Nucleus accumbens (tissue), 56 donors: ENCODE results near the gene PGP.
"Not testable (repeated sequence)": the region's sequence is repeated elsewhere in the genome, so short reads cannot be mapped to it uniquely, and the experiment has no call there.

Experiments used
- DNase-seq, 56 donors: peaks; one replicate each; lab custom pipeline; 2025; lab: John Stamatoyannopoulos, UW

The PGP gene, protein sequence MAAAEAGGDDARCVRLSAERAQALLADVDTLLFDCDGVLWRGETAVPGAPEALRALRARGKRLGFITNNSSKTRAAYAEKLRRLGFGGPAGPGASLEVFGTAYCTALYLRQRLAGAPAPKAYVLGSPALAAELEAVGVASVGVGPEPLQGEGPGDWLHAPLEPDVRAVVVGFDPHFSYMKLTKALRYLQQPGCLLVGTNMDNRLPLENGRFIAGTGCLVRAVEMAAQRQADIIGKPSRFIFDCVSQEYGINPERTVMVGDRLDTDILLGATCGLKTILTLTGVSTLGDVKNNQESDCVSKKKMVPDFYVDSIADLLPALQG

DNA sequence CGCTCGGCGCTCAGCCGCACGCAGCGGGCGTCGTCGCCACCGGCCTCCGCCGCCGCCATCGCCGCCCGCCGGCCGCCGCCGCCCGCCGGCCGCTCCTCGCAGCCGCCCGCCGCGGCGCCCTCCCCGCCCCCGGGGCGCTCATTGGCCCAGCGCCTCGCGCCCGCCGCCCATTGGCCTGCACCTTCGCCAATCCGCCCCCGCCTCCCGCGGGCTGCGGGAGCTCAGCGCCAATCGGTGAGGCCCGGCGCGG is at the start of gene PGP:
PGP (minus strand) TSS at position 122 of the 250 bp plus-strand sequence; CDS start at position 59, 63 bp downstream.
- DNase-seq, result no peak

DNA sequence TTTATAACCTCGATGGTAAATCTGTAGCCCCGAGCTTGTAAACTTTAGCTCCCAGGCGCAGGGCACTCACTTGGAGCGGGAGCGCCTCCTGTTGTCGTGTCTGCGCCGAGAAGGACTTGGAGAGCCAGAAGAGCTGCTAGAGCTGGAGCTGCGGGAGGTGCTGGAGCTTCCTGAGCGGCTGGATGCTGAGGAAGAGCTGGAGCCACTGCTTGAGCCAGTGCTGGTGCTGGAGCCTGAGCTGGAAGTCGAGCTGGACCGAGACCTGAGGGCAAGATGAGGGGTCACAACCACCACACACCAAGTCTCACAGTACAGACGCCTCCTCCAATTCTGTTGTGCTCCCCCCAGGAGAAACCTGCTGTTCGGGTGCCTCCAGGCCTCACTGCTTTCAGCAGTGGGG is 48.4 kb upstream of the PGP start:
- DNase-seq, result not testable (repeated sequence)

DNA sequence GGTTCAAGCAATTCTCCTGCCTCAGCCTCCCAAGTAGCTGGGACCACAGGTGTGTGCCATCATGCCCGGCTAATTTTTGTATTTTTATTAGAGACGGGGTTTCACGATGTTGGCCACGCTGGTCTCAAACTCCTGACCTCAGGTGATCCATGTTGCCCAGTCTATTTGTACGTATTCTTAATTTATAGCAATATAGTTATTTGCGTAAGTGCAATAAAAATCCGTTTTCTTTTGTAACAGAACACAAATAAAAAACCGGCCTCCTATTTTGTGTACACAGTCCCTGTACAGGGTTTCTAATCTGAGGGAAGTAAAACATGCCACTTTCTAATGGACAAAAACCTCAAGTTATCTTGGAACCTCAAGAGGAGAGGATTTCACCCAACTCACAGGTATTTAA is 45.6 kb upstream of the PGP start:
- DNase-seq, result no peak

DNA sequence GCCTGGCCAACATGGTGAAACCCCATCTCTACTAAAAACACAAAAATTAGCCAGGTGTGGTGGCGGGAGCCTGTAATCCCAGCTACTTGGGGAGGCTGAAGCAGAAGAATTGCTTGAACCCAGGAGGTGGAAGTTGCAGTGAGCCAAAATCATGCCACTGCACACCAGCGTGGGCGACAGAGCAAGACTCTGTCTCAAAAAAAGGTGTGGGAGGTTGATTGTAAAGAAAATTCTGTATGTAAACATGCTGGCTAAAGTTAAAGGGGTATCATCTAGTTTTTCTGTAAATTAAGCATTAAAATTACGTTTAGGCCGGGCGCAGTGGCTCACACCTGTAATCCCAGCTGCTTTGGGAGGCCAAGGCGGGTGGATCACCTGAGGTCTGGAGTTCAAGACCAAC is 43.9 kb upstream of the PGP start:
- DNase-seq, result not testable (repeated sequence)

DNA sequence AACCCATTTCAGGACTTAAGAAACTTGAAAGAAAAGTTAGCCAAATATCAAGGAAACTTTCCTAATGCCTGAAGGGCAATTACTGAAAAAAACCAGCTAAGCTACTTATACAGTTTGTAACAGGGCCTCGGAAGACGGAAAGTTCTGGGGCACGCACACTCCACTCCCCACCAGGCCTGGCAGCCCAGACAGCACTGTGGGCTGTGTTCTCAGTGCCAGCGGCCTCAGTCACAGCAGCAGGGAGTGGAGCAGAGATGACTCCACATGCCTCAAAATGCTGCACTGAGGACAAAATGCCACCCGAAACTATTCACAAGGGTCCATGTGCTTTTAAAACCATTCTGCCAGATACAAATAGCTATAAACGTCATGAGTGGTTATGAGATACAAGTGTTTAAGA is 43.1 kb upstream of the PGP start:
- DNase-seq, result no peak

DNA sequence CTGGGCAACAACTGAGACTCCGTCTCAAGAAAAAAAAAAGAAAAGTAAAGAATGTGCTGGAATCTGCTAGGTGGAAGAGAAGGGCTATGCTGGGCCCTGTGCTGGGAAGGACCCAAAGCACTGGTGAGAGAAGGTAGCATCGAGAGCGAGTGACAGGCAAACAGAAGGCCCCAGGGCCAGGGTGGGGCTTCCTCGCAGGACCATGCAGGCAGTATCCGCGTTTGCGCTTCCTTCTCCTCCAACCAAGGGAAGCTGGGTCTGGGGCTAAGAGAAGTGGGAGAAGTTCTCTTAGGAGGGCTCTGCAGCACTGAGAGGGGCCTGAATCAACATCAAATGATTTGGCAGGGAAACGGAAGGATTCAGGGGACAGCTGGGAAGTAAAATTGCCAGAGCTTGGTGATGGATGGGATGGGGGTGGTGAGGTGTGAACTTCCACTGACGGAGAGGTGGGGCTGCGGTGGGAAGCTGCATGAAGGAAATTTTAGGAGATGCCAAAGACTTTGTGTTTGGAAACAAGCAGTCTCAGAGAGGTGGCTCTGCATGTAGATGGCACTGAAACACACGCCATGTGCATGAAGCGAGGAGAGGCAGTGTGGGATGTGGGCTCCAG is 42.0 kb upstream of the PGP start:
- DNase-seq, result no peak

DNA sequence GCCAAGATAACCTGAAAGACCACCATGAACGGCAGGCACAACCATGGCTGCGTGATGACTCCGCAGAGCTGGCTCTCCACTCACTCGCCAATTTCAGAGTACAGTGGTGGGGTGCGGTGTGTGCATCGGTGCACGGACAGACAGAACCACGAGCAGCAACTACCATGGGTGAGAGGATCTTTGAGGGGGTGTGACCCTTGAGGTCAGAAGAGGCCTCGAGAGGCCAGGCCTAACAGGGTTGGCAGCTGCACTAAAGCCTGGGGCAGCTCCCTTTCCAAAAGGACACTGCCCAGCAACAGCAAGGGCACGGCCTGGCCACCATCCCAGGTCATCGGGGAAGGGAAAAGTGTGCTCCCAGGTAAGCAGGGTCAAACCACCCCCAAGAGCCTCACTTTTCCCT is 38.7 kb upstream of the PGP start:
- DNase-seq, result no peak

DNA sequence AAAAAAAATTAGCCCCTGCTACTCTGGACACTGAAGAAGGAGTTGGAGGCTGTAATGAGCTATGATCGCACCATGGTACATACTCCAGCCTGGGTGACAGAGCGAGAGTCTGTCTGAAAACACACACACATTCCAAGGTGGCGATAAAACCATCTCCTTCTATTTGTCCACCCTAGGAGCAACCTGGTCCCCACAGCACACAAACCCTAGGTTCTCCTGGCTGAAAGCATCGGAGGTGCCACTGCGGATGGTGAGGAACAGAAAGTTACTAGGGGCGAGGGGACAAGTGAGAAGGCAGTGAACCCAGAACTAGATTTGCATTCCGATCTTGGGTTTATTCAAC is 38.1 kb upstream of the PGP start:
- DNase-seq, result no peak

DNA sequence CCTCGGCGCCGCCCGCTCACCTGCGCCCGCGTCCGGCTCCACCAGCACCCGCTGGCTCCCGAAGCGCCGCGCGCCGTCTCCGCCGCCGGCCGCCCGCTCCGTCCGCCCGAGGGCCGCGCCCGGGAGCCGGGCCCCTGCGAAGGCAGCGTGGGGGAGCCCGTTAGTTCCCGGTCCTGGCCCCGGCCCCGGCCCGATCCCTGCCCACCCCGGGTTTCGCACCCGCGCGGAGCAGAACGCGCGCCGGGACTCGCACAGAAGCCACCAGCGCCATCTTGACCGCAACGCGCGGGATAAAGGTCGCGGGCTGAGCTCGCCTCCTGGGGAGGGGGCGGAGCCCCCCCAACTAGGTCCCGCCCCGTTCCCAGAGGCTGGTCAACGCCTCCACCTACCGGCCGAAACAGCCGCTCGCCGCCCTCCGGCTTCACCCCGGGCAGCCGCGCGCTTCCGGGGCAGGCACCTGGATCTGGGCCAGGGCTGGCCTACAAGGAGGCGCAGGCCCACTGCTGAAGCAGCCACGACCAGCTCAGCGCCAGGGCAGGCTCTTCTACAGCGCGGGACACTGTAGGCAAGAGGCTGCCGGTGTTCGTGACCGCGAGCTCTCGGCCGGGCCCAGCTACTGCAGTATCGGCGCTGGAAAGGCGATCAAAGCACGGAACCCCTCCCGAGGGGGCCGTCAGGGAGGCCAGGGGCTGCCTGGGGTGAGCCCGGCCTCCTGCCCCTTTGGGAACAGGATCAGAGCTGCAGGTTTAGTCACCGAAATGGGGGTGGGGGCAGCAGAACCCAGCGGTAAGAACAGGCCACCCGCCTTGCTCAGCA is 36.9 kb upstream of the PGP start, which contains the start of gene ECI1:
ECI1 (minus strand) TSS at position 292 of the 816 bp plus-strand sequence; CDS start at position 271, 21 bp downstream.
- peak; percentile 41 to 94 (median 88) for DNase-seq

DNA sequence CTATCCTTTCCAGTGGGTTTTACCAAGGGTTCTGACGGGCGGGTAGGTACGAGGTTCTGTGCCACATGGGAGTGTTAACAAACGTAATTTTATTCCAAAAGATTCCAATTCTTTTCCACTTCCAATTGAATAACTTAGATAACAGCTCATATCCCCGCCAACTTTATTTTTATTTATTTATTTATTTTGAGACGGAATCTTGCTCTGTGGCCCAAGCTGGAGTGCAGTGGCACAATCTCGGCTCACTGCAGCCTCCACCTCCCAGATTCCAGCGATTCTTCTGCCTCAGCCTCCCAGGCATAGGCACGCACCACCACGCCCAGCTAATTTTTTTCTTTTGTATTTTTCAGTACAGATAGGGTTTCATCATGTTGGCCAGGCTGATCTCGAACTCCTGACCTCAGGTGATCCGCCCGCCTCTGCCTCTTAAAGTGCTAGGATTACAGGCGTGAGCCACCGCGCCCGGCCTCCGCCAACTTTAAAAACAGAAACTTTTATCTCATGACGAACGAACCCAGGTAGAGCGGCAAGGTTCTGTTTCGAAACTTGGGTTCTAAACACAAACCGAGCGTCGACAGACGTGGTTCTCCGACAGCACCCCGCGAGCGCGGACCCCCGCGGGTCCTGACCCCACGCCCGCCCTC is 36.1 kb upstream of the PGP start:
- DNase-seq, result no peak

DNA sequence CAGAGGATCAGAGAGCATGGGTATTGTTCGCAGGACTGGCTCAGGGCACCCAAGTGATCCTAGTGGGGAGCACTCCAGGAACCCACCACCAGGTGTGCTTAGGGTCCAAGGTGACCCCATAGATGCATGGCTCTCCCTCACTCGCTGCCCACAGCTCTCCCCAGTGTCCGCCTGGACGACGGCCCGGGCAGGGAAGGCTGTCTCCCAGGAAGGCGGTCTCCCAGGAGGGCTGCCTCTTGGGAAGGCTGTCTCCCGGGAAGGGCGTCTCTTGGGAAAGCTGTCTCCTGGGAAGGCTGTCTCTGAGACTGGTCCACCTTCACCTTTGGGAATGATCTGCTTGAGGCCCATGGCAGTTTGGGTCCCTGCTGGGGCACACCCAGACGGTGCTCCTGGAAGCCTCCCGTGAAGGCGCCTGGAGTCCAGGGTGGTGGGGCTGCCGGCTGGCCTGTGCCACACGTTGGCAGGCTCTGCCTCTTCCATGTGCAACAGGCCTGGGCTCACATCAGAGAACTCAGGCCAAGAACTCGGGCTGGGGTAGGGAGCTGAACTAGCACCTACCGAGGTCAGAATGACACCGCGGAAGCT is 31.8 kb upstream of the PGP start:
- DNase-seq, result no peak

DNA sequence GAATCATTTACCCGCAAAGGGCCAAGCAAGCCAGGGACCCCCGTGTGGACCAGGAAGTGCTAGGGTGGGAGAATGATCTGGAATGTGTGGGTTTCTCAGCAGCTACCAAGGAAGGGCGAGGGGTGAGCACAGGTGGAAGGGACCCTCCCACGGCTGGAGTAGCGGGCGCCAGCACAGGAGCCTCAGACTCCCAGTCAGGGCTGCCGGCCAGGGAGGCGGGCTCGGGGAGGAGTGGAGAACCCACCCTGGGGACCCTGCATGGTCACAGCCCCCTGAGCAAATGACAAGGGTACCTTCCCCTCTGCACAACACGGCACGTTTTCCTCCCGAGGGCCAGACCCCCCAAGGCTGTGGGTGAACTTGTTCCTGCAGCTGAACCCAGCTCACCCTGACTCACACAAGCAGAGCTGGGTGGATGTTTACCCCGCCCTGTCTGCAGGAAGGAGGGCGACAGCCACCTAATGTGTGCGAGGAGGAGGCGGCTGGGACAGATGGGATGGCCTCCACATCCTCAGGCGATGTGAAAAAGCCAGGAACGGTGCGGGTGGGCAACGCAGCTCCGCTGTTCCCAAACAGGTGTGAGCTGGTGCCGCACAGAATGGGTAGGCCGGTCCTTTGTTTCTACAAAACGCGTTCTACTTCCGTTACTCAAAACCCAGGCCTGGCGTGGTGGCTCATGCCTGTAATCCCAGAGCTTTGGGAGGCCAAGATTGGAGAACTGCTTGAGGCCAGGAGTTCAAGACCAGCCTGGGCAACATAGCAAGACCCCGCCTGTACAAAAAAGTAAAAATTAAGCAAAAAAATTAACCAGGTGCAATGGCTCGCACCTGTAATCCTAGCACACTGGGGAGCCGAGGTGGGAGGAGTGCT is 30.5 kb upstream of the PGP start:
- no peak for DNase-seq

DNA sequence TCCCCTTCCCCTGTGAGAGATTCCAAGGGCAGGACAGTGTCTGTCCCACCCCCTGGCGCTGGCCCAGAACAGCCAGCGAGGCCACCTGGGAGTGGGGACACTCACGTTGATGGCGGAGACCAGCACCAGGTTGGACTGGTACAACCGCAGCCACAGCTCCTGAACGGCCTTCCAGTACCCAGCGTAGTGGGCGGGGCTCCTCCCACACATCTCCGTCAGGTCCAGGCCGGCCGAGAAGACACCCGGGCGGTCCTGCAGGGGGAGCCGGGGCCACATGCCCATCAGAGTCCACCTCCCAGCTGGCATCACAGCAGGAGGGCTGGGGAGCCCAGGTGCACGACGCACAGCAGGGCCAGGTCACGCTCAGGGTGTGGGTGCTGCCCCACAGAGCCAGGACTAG is 29.7 kb upstream of the PGP start:
- DNase-seq, result no peak

DNA sequence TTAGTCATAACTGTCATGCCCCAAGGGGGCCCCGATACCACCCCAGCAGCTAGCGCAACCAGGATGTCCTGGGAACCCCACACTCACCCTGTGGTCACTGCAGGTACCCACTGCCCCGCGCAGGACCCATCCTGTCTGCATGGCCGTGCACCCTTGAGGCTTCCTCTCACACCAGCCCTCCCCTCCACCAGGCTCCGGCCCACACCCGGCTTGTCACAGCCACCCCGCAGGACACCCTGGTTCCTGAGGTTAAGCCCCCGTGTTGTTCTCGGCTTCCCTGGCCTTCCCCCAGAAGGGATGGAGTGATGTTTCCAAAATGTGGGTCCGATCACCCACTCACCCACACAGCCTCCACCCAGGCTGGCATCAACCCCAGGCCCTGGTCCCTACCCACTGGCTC is 29.1 kb upstream of the PGP start:
- DNase-seq, result no peak

DNA sequence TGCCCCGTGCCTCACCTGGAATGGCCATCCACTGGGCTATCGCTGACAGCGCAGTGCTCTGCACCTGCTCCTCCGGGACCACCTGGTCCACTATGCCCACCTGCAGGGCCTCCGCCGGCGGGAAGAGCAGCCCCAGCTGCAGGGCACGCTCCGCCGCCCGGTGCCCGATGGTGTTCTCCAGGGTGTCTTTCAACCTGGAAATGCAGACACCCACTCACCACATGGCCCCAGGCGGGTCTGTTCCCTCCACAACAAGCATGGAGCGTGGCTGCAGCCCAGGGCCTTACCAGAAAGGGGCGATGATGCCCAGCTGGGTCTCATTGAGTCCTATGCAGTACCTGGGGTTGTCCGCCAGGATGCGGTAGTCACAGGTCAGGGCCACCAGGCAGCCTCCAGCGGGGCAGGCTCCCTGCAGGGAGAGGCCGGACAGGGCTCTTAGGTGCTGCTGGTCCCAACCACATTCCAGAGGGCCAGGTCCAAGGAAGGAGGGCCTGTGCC is 28.4 kb upstream of the PGP start:
- no peak for DNase-seq

DNA sequence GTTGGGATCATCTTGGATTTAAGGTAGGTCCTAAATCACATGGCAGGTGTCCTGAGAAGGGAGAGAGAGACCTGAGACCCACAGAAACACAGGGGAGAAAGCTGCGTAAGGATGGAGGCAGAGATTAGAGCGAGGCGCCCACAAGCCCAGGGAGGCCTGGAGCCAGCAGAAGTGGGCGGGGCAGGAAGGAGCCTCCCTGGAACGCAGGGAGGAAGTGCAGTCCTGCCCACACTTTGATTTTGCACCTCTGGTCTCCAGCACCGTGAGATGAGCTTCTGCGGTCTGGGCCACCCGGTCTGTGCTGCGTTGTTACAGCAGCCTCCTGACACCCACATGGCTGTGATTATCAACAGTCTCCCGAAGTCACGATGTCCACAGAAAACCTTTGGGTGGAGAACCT is 28.0 kb upstream of the PGP start:
- DNase-seq, result no peak

DNA sequence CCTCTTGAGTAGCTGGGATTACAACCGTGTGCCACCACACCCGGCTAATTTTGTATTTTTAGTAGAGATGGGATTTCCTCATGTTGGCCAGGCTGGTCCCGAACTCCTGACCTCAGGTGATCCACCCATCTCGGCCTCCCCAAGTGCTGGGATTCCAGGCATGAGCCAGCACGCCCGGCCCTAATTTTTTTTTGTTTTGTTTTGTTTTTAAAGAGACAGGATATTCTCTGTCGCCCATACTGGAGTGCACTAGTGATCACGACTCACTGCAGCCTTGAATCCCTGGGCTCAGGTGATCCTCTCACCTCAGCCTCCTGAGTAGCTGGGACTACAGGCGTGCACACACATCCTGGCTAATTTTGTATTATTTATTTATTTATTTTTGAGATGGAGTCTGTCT is 25.7 kb upstream of the PGP start:
- not testable (repeated sequence) for DNase-seq

DNA sequence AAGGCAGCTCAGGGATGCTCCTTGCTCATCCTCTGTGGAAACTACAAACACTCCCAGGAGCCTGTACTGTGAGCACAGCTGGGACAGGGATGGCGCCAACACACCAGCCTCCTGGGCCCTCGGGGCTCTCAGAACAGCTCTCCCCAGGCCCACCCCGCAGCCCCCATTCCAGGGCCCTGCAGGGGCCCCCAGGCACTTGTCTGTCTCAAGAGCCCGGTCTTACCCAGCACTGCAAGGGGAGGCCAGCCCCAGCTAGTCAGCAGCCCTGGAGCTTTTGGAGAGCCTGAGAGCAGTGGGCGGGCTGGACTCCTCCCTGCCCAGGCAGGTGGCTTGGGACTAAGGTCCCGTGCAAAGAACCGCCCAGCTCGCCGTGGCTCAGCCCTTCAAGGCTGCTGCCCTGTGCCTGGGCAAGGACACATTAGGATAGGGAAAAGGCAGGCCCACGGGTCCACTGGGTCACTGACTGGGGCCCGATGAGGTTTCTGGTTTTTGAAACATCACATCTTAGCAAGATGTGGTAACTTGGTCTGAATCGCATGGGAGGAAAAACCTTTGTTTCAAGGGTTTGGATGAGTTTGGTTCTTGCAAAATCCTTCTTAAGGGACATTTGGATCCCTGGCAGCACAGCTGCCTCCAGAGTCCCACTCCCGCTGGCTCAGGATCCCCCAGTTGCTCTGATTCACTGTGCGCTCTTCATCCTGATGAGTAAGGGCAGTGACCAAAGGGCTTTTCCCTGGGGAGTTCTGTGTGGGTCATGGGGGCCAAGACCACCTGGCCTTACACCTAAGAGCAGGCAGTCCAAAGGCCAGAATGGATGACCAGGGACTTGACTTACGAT is 24.4 kb upstream of the PGP start:
- DNase-seq, result no peak
